OCI-LY3 (cell line): ENCODE data around the gene RAET1E.

Experiments used
- EZH2phosphoT487 ChIP-seq: fragments of 200-600 bp; shearing (Covaris generic); IDR thresholded peaks from 2 replicates; pipeline ENCODE4 v1.6.1; 2018; ENCODE audit warnings: antibody characterized with exemption, mixed run types, low read depth
- TF ChIP-seq, protein P1 (sequence below): fragments of 200-600, 300-600 bp; sonication (generic); IDR thresholded peaks from 2 replicates; pipeline ENCODE4 v1.5.1; 2014; ENCODE audit warnings: antibody characterized with exemption, low read length, low read depth

DNA sequence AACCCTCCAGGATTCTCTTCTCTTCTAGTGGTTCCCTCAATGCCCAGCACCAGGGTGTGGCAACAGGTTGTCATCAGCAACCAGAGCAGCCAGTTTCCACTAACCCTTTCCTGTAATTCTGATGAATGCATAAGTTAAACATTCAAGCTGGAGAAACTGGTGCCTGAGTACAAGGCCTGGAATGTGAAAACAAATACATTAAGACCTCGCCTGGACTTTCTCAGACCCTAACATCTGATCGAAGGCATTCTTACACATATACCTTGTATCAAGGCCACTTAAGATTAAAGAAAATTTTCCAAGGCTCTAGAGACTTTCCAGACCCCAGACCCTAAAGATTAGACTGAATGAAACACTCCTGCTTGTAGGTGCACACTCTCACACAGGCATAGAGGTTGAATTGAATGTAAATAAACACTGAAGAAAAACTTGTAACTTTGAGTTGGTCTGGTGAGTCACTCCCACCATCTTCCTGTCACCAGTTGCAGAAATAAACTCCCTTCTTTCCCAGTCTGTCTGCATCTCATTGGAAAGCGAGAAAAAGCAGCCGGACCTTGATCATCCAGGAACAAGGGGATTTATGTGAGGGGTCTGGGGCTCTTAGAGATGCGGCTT is 42.8 kb downstream of the RAET1E start:
- TF ChIP-seq, protein P1, sequence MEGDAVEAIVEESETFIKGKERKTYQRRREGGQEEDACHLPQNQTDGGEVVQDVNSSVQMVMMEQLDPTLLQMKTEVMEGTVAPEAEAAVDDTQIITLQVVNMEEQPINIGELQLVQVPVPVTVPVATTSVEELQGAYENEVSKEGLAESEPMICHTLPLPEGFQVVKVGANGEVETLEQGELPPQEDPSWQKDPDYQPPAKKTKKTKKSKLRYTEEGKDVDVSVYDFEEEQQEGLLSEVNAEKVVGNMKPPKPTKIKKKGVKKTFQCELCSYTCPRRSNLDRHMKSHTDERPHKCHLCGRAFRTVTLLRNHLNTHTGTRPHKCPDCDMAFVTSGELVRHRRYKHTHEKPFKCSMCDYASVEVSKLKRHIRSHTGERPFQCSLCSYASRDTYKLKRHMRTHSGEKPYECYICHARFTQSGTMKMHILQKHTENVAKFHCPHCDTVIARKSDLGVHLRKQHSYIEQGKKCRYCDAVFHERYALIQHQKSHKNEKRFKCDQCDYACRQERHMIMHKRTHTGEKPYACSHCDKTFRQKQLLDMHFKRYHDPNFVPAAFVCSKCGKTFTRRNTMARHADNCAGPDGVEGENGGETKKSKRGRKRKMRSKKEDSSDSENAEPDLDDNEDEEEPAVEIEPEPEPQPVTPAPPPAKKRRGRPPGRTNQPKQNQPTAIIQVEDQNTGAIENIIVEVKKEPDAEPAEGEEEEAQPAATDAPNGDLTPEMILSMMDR = no peak
- no peak for TF ChIP-seq EZH2phosphoT487
